ENCODE measurements around the gene NAPSA. TPM values are rescaled to one million over a fixed set of nuclear protein-coding genes. Genes with fewer than 3 reads are reported as not detected.

The NAPSA gene
- total and polyA plus RNA-seq, 10 of the 15 experiments (the other 5 are each of a cell fraction or from before 2014, with no cell fraction given) = 6.7 to 45.4 (median 17.1) TPM

- TF ChIP-seq PKNOX1 (IDR thresholded peaks at IDR 0.05) (peak; percentile 34), POU2F2 (IDR thresholded peaks at IDR 0.05; ENCODE audit: borderline replicate concordance, low read depth, low read length) (no peak), CBFB (IDR thresholded peaks at IDR 0.05; ENCODE audit: low read depth) (no peak), HCFC1 (IDR thresholded peaks at IDR 0.05; ENCODE audit: low read length) (no peak), TCF3 (IDR thresholded peaks at IDR 0.05; ENCODE audit: borderline replicate concordance, insufficient read depth, low read depth, low read length) (no peak), ZNF207 (IDR thresholded peaks at IDR 0.05; ENCODE audit: borderline replicate concordance) (no peak), DPF2 (IDR thresholded peaks at IDR 0.05) (no peak), STAT3 (IDR thresholded peaks at IDR 0.05; ENCODE audit: low read depth, low read length) (no peak), SP1 (IDR thresholded peaks at IDR 0.05; ENCODE audit: low read depth, low read length) (no peak), RBBP5 (conservative IDR thresholded peaks at IDR 0.05) (no peak), ZNF384 (IDR thresholded peaks at IDR 0.05; ENCODE audit: borderline replicate concordance, low read depth, low read length) (no peak), CBX3 (IDR thresholded peaks at IDR 0.05; ENCODE audit: borderline replicate concordance, low read depth) (no peak), ZNF217 (IDR thresholded peaks at IDR 0.05) (no peak), TAF1 (IDR thresholded peaks at IDR 0.05; ENCODE audit: borderline replicate concordance, low read depth, low read length) (no peak), ZNF622 (IDR thresholded peaks at IDR 0.05) (no peak), HDGF (IDR thresholded peaks at IDR 0.05) (no peak; the same call in 1 of the 2 replicates), ATF7 (IDR thresholded peaks at IDR 0.05; ENCODE audit: low read depth) (no peak), YY1 (IDR thresholded peaks at IDR 0.05; ENCODE audit: low read depth, low read length) (peak; percentile 24; the same call in 1 of the 2 replicates), CHD2 (IDR thresholded peaks at IDR 0.05; ENCODE audit: borderline replicate concordance, low read depth, low read length) (peak; percentile 95), CTCF (IDR thresholded peaks at IDR 0.05 in 2 of 3, conservative IDR thresholded peaks at IDR 0.05 in 1 of 3; ENCODE audit: control insufficient read depth in 2 of 3, extremely low read depth in 1 of 3, insufficient read depth in 1 of 3, low read depth in 3 of 3, low read length in 3 of 3) (peak in 1 of 3 experiments; percentile 18; a peak in 1 of 6 replicates), SMAD1 (IDR thresholded peaks at IDR 0.05; ENCODE audit: low read depth, partially characterized antibody) (no peak), GABPA (IDR thresholded peaks at IDR 0.05; ENCODE audit: low read depth) (no peak), CREB1 (IDR thresholded peaks at IDR 0.05; ENCODE audit: low read depth) (peak; percentile 57), NFYA (IDR thresholded peaks at IDR 0.05; ENCODE audit: borderline replicate concordance, low read depth, low read length) (no peak), MXI1 (IDR thresholded peaks at IDR 0.05; ENCODE audit: low read depth, low read length) (no peak), SUZ12 (IDR thresholded peaks at IDR 0.05; ENCODE audit: unreplicated experiment) (no peak)
- TF ChIP-seq, protein P1, sequence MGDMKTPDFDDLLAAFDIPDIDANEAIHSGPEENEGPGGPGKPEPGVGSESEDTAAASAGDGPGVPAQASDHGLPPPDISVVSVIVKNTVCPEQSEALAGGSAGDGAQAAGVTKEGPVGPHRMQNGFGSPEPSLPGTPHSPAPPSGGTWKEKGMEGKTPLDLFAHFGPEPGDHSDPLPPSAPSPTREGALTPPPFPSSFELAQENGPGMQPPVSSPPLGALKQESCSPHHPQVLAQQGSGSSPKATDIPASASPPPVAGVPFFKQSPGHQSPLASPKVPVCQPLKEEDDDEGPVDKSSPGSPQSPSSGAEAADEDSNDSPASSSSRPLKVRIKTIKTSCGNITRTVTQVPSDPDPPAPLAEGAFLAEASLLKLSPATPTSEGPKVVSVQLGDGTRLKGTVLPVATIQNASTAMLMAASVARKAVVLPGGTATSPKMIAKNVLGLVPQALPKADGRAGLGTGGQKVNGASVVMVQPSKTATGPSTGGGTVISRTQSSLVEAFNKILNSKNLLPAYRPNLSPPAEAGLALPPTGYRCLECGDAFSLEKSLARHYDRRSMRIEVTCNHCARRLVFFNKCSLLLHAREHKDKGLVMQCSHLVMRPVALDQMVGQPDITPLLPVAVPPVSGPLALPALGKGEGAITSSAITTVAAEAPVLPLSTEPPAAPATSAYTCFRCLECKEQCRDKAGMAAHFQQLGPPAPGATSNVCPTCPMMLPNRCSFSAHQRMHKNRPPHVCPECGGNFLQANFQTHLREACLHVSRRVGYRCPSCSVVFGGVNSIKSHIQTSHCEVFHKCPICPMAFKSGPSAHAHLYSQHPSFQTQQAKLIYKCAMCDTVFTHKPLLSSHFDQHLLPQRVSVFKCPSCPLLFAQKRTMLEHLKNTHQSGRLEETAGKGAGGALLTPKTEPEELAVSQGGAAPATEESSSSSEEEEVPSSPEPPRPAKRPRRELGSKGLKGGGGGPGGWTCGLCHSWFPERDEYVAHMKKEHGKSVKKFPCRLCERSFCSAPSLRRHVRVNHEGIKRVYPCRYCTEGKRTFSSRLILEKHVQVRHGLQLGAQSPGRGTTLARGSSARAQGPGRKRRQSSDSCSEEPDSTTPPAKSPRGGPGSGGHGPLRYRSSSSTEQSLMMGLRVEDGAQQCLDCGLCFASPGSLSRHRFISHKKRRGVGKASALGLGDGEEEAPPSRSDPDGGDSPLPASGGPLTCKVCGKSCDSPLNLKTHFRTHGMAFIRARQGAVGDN (IDR thresholded peaks at IDR 0.05) = no peak
Observed at GRCh38 chr19:50315773-50316448, 49.5 kb downstream of the NAPSA start (continued).

Measured in GM12878 (cell line).